Ascending aorta (tissue), 2 donors: ENCODE data around the gene AP5S1. TPM values are rescaled to one million over a fixed set of nuclear protein-coding genes. Genes with fewer than 3 reads are reported as not detected.

Source experiments
- DNase-seq, 2 donors: peaks; one replicate each; pipeline ENCODE4 v3.0.0-alpha.2; 2019; ENCODE audit warnings: low spot score in 2 of 2
- H3K27ac ChIP-seq, 2 donors: fragments of 200-600 bp; sonication (generic); one replicate each; pipeline ENCODE4 v1.5.1; 2016 to 2017; ENCODE audit warnings: mild to moderate bottlenecking in 1 of 2
- H3K27me3 ChIP-seq: fragments of 200-600 bp; sonication (generic); one replicate; pipeline ENCODE4 v1.5.1; 2017
- H3K36me3 ChIP-seq, 2 donors: fragments of 200-600 bp; sonication (generic); one replicate each; pipeline ENCODE4 v1.5.1; 2016
- H3K4me1 ChIP-seq, 2 donors: fragments of 200-600 bp; sonication (generic); one replicate each; pipeline ENCODE4 v1.5.1; 2016 to 2017; ENCODE audit warnings: mild to moderate bottlenecking in 1 of 2
- H3K4me3 ChIP-seq, 2 donors: fragments of 200-600 bp; sonication (generic); one replicate each; pipeline ENCODE4 v1.5.1; 2016 to 2017; ENCODE audit warnings: mild to moderate bottlenecking in 1 of 2
- H3K9me3 ChIP-seq, 2 donors: fragments of 200-600 bp; sonication (generic); one replicate each; pipeline ENCODE4 v1.5.1; 2016
- intact Hi-C: fragments of 100-400 bp; cut with DNase I; formaldehyde crosslinking; loops from one replicate; pipeline ENCODE4 v1.15.1; 2023
- total RNA-seq: library from RNA; depleted of rRNA; stranded (reverse); fragments of >200 nt; gene quantifications from one replicate; pipeline ENCODE4 v1.1.0, GENCODE V29; 2016
- TF ChIP-seq, protein P1 (sequence below), 3 experiments: fragments of 200-600 bp in 2 of 3; fragments of 450-650 bp in 1 of 3; sonication (generic) in 2 of 3; IDR thresholded peaks; one replicate each; pipeline ENCODE4 v1.5.1; 2016 to 2019; ENCODE audit warnings: antibody characterized with exemption in 3 of 3, mild to moderate bottlenecking in 1 of 3, moderate library complexity in 1 of 3

Gene AP5S1
- total RNA-seq, 1 donor from 2014 or later = 38.5 TPM

DNA sequence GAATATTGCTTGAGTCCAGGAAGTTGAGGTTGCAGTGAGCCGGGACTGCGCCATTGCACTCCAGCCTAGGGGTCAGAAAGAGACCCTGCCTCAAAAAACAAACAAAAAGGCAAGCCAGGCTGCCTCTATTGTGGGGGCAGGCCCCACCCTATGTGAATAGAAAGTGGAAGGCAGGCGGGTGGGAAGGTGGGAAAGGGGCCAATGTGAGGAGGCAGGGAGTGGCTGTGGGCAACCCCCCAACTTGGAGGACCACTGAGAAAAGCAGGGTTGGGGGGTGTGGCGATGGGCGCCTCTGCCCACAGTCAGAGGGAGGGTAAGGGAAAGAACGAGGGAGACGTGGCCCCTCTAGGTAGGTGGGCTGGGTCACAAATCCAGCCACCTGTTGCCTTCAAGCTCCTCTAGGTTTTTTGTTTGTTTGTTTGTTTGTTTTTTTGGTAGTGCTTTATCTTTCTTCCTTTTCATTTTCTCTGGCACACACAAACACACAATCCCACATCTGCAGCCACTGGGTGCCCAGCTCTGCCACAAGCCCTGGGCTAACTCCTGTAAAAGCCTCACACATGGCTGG is 5.3 kb upstream of the AP5S1 start:
- DNase-seq = no peak
- no peaks in the 10 kb centered on the region for H3K36me3 ChIP-seq
- no peaks in the 10 kb centered on the region for H3K27me3 ChIP-seq
- no peaks in the 10 kb centered on the region for H3K9me3 ChIP-seq
- TF ChIP-seq, protein P1, sequence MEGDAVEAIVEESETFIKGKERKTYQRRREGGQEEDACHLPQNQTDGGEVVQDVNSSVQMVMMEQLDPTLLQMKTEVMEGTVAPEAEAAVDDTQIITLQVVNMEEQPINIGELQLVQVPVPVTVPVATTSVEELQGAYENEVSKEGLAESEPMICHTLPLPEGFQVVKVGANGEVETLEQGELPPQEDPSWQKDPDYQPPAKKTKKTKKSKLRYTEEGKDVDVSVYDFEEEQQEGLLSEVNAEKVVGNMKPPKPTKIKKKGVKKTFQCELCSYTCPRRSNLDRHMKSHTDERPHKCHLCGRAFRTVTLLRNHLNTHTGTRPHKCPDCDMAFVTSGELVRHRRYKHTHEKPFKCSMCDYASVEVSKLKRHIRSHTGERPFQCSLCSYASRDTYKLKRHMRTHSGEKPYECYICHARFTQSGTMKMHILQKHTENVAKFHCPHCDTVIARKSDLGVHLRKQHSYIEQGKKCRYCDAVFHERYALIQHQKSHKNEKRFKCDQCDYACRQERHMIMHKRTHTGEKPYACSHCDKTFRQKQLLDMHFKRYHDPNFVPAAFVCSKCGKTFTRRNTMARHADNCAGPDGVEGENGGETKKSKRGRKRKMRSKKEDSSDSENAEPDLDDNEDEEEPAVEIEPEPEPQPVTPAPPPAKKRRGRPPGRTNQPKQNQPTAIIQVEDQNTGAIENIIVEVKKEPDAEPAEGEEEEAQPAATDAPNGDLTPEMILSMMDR (IDR thresholded peaks at IDR 0.05) = no peak
- peaks cover 6 to 26% of the 10 kb centered on the region in 2 donors for H3K4me1 ChIP-seq
- intact Hi-C loops = loop anchor here (5.0 kb wide), 1 partner anchor 257 kb away; no protein-coding TSS in a partner anchor
- no peak overlapping the region for H3K27ac ChIP-seq
- H3K4me3 ChIP-seq = no peak overlapping the region

- TF ChIP-seq, protein P1 (IDR thresholded peaks at IDR 0.05) = no peak
- intact Hi-C loops = no loop called here
- Histone ChIP-seq H3K9me3 (no peaks in the 10 kb centered on the region), H3K27me3 (no peaks in the 10 kb centered on the region), H3K4me1 (peaks cover 2 to 22% of the 10 kb centered on the region in 2 donors), H3K36me3 (no peaks in the 10 kb centered on the region), H3K4me3 (no peak overlapping the region), H3K27ac (no peak overlapping the region)
- DNase-seq = no peak
These were observed 4.5 kb upstream of the AP5S1 start for GRCh38 chr20:3815703-3816315.

DNA sequence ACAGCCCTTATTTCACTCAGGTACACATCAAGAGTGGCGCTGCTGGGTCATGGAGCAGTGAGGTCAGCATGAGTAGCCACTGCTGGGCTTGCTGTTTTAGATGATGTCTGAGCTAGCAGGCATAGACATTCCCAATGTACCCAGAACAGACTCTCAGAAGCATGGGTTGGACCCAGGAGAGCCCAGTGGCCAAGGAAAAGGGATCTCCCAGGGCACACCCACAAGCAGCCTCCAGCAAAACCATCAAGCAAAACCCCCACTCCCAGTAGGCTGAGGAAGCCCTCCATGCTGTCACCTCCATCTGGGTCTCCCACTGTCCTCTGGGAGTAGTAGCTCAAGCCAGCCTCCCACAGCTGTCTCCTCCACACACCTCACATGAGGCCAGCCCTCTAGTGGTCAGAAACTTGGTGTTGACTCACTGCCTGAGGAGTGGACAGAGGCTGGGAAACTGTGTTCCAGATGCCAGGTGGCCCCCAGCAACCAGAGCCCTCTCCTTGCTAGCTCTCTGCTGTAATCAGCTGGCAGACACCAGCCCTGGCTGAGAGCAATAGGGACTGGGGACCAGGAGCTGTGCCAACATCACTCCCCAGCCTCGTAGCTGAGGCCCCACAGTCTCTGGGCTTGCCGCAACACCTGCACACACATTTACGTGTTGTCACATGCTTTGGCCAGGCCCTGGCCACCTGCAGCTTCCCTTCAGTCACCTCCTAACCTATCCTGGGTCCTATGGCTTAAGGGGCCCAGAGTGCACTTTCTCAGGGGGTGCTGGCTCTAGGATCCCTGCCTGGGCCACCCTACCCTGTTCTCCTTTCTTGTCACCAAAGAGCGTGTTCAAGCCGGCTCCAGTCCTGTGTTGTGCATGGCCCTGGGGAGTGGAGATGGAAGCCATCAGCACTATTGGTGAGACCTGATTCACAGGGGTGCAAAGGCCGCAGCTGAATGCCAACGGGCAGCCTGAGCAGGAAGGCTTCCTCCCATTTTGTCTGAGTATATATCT is 1.9 kb upstream of the AP5S1 start:
- intact Hi-C loops = no loop called here
- no peaks in the 10 kb centered on the region for H3K9me3 ChIP-seq
- peaks cover 3 to 16% of the 10 kb centered on the region in 2 donors for H3K4me1 ChIP-seq
- peak in 1 of 2 donors; percentile 80 for DNase-seq
- H3K4me3 ChIP-seq = no peak overlapping the region
- TF ChIP-seq, protein P1 (IDR thresholded peaks at IDR 0.05) = peak; percentile 27 to 51 (median 41)
- H3K27ac ChIP-seq = peak overlapping the region; percentile 29 to 67
- peaks cover under 1 to 11% of the 10 kb centered on the region in 2 donors for H3K36me3 ChIP-seq
- H3K27me3 ChIP-seq = no peaks in the 10 kb centered on the region

DNA sequence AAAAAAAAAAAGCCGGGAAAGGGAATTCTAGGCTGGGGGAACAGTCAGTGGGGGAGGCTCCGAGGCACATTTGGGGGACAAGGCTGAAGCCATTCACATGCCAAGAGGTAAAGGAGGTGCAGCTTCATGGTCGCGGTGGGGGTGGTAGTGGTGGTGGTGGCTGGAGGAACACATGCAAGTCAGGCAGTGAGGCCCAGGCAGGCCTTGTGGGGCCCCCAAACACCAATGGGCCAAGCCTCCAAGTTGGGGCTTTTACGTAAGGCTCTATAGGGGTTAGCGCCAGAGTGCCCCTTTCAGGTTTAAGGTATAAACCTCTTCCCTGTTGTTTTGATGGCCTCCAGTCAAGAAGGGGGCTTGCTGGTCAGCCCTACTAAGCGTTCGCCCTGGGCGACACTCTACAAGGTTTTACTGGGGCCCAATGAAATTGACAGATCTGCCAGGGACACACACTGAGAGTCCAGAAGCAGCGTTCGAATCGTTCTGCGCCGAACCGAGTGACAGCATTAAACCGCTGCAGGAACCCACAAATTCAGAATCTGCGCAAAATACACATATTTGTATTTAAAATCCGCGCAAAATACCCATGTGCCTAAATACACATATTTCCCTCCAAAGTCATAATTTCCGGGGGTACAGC is 818 bp upstream of the AP5S1 start:
- intact Hi-C loops = loop anchor here (1.0 kb wide), 6 partner anchors 8 to 70 kb away; partner anchors contain the start of genes ADISSP, CENPB, MAVS and PANK2
- peaks cover 3 to 16% of the 10 kb centered on the region in 2 donors for H3K4me1 ChIP-seq
- TF ChIP-seq, protein P1 (IDR thresholded peaks at IDR 0.05) = no peak
- no peak for DNase-seq
- H3K27me3 ChIP-seq = no peaks in the 10 kb centered on the region
- peaks cover 12 to 21% of the 10 kb centered on the region in 2 donors for H3K36me3 ChIP-seq
- H3K4me3 ChIP-seq = peak overlapping the region; percentile 65 to 93
- H3K9me3 ChIP-seq = no peaks in the 10 kb centered on the region
- peak overlapping the region; percentile 97 for H3K27ac ChIP-seq
